Occipital lobe (tissue), 2 donors: ENCODE results near the gene KLHL30. TPM values are rescaled to one million over a fixed set of nuclear protein-coding genes. Genes with fewer than 3 reads are reported as not detected.

Experiments used
- DNase-seq: peaks from one replicate; lab custom pipeline; 2025; lab: John Stamatoyannopoulos, UW
- total RNA-seq: library from RNA; depleted of rRNA; stranded (reverse); fragments of >200 nt; gene quantifications from one replicate; pipeline ENCODE4 v1.2.3, GENCODE V29; 2014

The KLHL30 gene
- total RNA-seq, 1 donor from 2014 or later: 0.16 TPM

GRCh38 chr2:238117199-238118154, 21.0 kb upstream of the KLHL30 start:
- DNase-seq: no peak

- no peak for DNase-seq
Observed at GRCh38 chr2:238119756-238120462, 18.6 kb upstream of the KLHL30 start.

- no peak for DNase-seq
Observed at GRCh38 chr2:238120463-238121298, 17.8 kb upstream of the KLHL30 start.

- no peak for DNase-seq
Observed at GRCh38 chr2:238121511-238122286, 16.8 kb upstream of the KLHL30 start.

- DNase-seq: no peak
Observed at GRCh38 chr2:238122287-238123217, 15.9 kb upstream of the KLHL30 start.

- DNase-seq: no peak
Observed at GRCh38 chr2:238123218-238123971, 15.1 kb upstream of the KLHL30 start.

GRCh38 chr2:238123991-238124470, 14.4 kb upstream of the KLHL30 start:
- DNase-seq: no peak

GRCh38 chr2:238124488-238125126, 13.9 kb upstream of the KLHL30 start:
- no peak for DNase-seq

GRCh38 chr2:238125127-238125885, 13.2 kb upstream of the KLHL30 start:
- no peak for DNase-seq

- no peak for DNase-seq
Observed at GRCh38 chr2:238126338-238126737, 12.1 kb upstream of the KLHL30 start.

- no peak for DNase-seq
Observed at GRCh38 chr2:238126775-238127164, 11.7 kb upstream of the KLHL30 start.

GRCh38 chr2:238127165-238128060, 11.1 kb upstream of the KLHL30 start:
- no peak for DNase-seq

- DNase-seq: no peak
Observed at GRCh38 chr2:238128061-238128440, 10.4 kb upstream of the KLHL30 start.

GRCh38 chr2:238128534-238129001, 9.9 kb upstream of the KLHL30 start:
- no peak for DNase-seq

GRCh38 chr2:238129166-238130010, 9.1 kb upstream of the KLHL30 start:
- DNase-seq: no peak
